Activated CD8-positive, alpha-beta T cell treated with anti-CD3 and anti-CD28 coated beads, Interleukin-2, amount 10 ng/mL, durations not matched to agents 7 days and 5 days (primary cell): ENCODE data around the gene UCN2. TPM values are rescaled to one million over a fixed set of nuclear protein-coding genes. Genes with fewer than 3 reads are reported as not detected.

ENCODE experiments used
- ATAC-seq: fragments of 150-1000 bp; cut with Tn5 transposase; one replicate; pipeline ENCODE4 v1.10.0; 2021; ENCODE audit warnings: moderate library complexity
- CTCF ChIA-PET: fragments of 350-600 bp; sonication (Branson Sonifier 250); formaldehyde crosslinking; loops from one replicate; lab custom pipeline; 2021; ENCODE audit warnings: antibody characterized with exemption; lab: Charles Lee
- POLR2A ChIA-PET: fragments of 350-600 bp; sonication (Branson Sonifier 250); formaldehyde crosslinking; loops from one replicate; lab custom pipeline; 2021; ENCODE audit warnings: antibody characterized with exemption; lab: Charles Lee
- DNase-seq: peaks from one replicate; pipeline ENCODE4 v3.0.0-alpha.2; 2020
- H3K27ac Mint-ChIP-seq: one replicate; pipeline ENCODE4 v1.8.0; 2021; ENCODE audit warnings: mild to moderate bottlenecking, mixed read lengths
- H3K27me3 Mint-ChIP-seq: one replicate; pipeline ENCODE4 v1.8.0; 2021; ENCODE audit warnings: low read depth, mixed read lengths
- H3K36me3 Mint-ChIP-seq: one replicate; pipeline ENCODE4 v1.8.0; 2021; ENCODE audit warnings: low read depth, mixed read lengths
- H3K4me1 Mint-ChIP-seq: one replicate; pipeline ENCODE4 v1.8.0; 2021; ENCODE audit warnings: low read depth, mixed read lengths
- H3K4me3 Mint-ChIP-seq: one replicate; pipeline ENCODE4 v1.8.0; 2021; ENCODE audit warnings: mild to moderate bottlenecking, mixed read lengths
- H3K9me3 Mint-ChIP-seq: one replicate; pipeline ENCODE4 v1.8.0; 2022; ENCODE audit warnings: mixed read lengths; ENCODE audit not compliant: insufficient read depth
- total RNA-seq, 2 experiments: library from RNA; stranded (reverse); gene quantifications; one replicate each; pipeline ENCODE4 v1.2.3, GENCODE V29; 2021

UCN2 gene
- total RNA-seq, 2 experiments from 2014 or later, result not detected

DNA sequence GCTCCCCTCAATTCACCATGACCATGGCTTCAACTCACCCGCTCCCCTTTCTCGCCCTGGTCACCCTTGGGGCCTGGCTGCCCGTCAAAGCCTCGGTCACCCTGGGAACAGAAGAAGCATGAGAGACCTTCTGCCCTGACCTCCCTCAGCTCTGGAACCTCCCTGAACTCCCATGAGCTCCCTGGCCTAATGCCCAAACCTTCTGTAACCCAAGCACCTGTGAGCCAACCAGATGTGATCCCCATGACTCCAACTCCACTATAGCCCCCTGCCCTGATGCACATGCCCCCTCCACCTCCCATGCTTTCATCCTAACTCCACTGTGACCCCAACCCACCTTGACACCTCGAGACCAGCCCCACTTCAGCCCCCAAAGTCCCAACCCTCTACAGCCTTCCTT lies 3.5 kb upstream of the UCN2 start:
- DNase-seq (no peak), ATAC-seq (no peak)
- Mint-ChIP-seq H3K9me3 (no peaks in the 10 kb centered on the region), H3K27me3 (no peaks in the 10 kb centered on the region), H3K36me3 (no peaks in the 10 kb centered on the region), H3K4me1 (peaks cover 27% of the 10 kb centered on the region), H3K4me3 (no peak overlapping the region), H3K27ac (peak overlapping the region; percentile 50)
- ChIA-PET POLR2A (no interaction called here), CTCF (interaction anchor here (0.8 to 1.7 kb wide), 3 partner anchors 9 to 131 kb away, joined by 3 to 4 read pairs (median 3); no protein-coding TSS in a partner anchor)

DNA sequence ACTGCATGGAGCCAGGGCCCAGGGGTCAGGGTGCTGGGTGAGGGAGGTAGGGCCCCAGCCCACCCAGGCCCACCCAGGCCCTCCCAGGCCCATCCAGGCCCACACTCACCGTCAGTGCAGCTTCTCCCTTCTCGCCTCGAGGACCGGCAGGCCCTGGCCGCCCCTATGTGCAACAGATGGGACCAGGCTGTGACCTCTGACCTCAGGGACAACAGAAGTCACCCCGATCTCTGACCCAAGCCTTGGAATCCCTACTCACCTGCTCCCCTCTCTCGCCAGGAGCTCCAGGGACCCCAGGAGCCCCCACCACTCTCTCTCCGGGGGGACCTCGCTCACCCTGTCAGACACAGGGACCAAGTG lies 2.8 kb upstream of the UCN2 start:
- no peak overlapping the region for H3K4me3 Mint-ChIP-seq
- ChIA-PET POLR2A (no interaction called here), CTCF (interaction anchor here (0.9 to 1.7 kb wide), 2 partner anchors 8 to 17 kb away, joined by 3 to 4 read pairs; no protein-coding TSS in a partner anchor)
- no peaks in the 10 kb centered on the region for H3K27me3 Mint-ChIP-seq
- peaks cover 27% of the 10 kb centered on the region for H3K4me1 Mint-ChIP-seq
- H3K9me3 Mint-ChIP-seq, result no peaks in the 10 kb centered on the region
- no peaks in the 10 kb centered on the region for H3K36me3 Mint-ChIP-seq
- no peak overlapping the region for H3K27ac Mint-ChIP-seq
- ATAC-seq (no peak), DNase-seq (no peak)

GRCh38 chr3:48565591-48566400 lies 2.2 kb upstream of the UCN2 start:
- no peaks in the 10 kb centered on the region for H3K36me3 Mint-ChIP-seq
- ATAC-seq (peak; percentile 29), DNase-seq (no peak)
- peak overlapping the region; percentile 14 for H3K27ac Mint-ChIP-seq
- CTCF ChIA-PET, result interaction anchor here (1.0 to 1.7 kb wide), 2 partner anchors 8 to 9 kb away, joined by 4 read pairs; partner anchors contain the start of gene PFKFB4
- no peak overlapping the region for H3K4me3 Mint-ChIP-seq
- no peaks in the 10 kb centered on the region for H3K9me3 Mint-ChIP-seq
- POLR2A ChIA-PET, result no interaction called here
- no peaks in the 10 kb centered on the region for H3K27me3 Mint-ChIP-seq
- H3K4me1 Mint-ChIP-seq, result peaks cover 33% of the 10 kb centered on the region

DNA sequence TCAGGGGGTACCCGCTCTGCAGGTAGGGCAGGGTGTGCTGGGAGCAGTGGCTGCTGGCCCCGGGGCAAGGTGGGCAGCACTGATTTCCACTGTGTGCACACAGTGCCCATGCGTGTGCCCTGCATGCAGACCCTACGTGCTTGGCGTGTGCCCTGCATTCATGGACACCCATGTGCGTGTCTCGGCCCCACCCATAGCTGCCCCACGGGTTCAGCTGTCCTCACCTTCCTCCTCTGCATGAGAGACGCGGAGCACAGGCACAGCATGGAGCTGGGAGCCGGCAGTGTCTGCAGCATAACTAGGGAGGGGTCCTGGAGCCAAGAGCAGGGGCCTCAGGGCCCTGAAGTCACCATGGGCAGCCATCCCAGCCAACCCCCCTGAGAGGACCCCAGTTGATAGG lies 1.6 kb upstream of the UCN2 start:
- Mint-ChIP-seq H3K27ac (no peak overlapping the region), H3K9me3 (no peaks in the 10 kb centered on the region), H3K4me1 (peaks cover 39% of the 10 kb centered on the region), H3K27me3 (no peaks in the 10 kb centered on the region), H3K4me3 (no peak overlapping the region), H3K36me3 (no peaks in the 10 kb centered on the region)
- DNase-seq, result no peak
- ChIA-PET POLR2A (no interaction called here), CTCF (interaction anchor here (1.0 kb wide), 1 partner anchor 9 kb away, joined by 4 read pairs; the partner anchor contains the start of gene PFKFB4)
- no peak for ATAC-seq

GRCh38 chr3:48564667-48565066 lies 1.1 kb upstream of the UCN2 start:
- ChIA-PET POLR2A (no interaction called here), CTCF (interaction anchor here (1.0 to 1.8 kb wide), 2 partner anchors 8 to 128 kb away, joined by 4 to 5 read pairs; partner anchors contain the start of gene PFKFB4)
- DNase-seq (no peak), ATAC-seq (no peak)
- H3K27me3 Mint-ChIP-seq, result peaks cover 3% of the 10 kb centered on the region
- H3K9me3 Mint-ChIP-seq, result no peaks in the 10 kb centered on the region
- no peak overlapping the region for H3K4me3 Mint-ChIP-seq
- no peaks in the 10 kb centered on the region for H3K36me3 Mint-ChIP-seq
- peaks cover 44% of the 10 kb centered on the region for H3K4me1 Mint-ChIP-seq
- H3K27ac Mint-ChIP-seq, result no peak overlapping the region

DNA sequence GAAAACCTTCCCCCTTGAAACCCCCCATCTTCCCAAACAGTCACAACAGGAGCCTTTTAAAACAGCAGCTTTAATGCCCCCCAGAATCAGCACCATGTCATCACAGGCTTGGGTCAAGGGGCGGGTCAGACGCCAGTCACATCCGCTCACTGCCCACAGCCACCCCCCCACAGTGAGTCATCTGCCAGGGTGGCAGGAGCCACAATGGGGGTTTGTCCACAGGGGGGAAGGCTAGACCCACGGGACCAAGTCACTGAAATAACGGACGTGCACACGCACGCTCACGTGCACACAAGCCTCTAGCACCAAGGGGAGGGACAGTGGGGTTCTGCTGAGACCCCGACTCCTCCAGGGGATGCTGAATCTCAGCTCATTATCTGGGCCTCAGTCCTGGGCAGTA lies 441 bp upstream of the UCN2 start:
- Mint-ChIP-seq H3K4me1 (peaks cover 51% of the 10 kb centered on the region), H3K36me3 (no peaks in the 10 kb centered on the region), H3K27ac (no peak overlapping the region), H3K27me3 (peaks cover 3% of the 10 kb centered on the region), H3K4me3 (no peak overlapping the region), H3K9me3 (no peaks in the 10 kb centered on the region)
- ATAC-seq, result no peak
- POLR2A ChIA-PET, result interaction anchor here (1.0 kb wide), 1 partner anchor 153 kb away, joined by 4 read pairs; the partner anchor contains the start of gene IP6K2
- DNase-seq, result peak; percentile 46
- CTCF ChIA-PET, result interaction anchor here (1.8 kb wide), 1 partner anchor 128 kb away, joined by 5 read pairs; no protein-coding TSS in a partner anchor

GRCh38 chr3:48562367-48563095 lies 1.1 kb downstream of the UCN2 start:
- no peaks in the 10 kb centered on the region for H3K36me3 Mint-ChIP-seq
- H3K4me3 Mint-ChIP-seq, result no peak overlapping the region
- DNase-seq, result no peak
- no peak for ATAC-seq
- CTCF ChIA-PET, result interaction anchor here (1.4 to 15.5 kb wide), 4 partner anchors 73 to 161 kb away, joined by 4 to 179 read pairs (median 9); partner anchors contain the start of gene SLC26A6
- H3K9me3 Mint-ChIP-seq, result no peaks in the 10 kb centered on the region
- no peak overlapping the region for H3K27ac Mint-ChIP-seq
- POLR2A ChIA-PET, result no interaction called here
- H3K27me3 Mint-ChIP-seq, result peaks cover 3% of the 10 kb centered on the region
- H3K4me1 Mint-ChIP-seq, result peaks cover 62% of the 10 kb centered on the region

DNA sequence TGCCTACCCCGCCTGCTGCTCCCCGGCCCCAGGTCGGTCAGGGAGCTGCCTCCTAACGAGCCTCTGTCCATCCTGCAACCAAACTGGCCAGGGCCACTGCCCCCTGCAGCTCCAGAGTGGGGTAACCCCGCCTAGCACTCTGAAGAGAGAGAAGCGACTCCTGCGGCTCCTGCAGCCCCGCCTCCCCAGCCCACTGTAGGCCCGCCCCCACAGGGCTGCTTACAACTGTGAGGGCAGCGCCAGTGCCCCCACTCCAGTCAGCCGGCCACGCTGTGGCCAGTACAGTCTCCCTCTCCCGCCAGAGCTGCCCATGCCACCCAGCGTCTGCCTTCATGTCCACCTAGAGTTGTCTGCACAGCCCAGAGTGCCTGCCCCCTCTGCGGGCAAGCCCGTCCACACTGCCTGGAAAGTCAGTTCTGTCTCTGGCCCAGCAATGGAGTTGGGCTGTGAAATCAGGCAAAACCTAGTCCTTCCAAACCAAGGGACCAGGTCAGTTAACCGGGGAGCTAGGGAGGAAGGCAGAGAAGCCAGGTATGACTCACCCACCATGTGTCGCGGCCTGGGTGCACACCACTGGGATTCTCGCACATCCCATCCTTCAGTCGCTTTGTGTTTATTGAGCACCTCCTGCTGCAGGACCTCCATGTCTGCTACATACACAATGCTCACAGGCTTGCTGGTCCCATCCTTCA lies 2.4 kb downstream of the UCN2 start:
- ChIA-PET POLR2A (interaction anchor here (0.6 kb wide), 1 partner anchor 70 kb away, joined by 3 read pairs; no protein-coding TSS in a partner anchor), CTCF (interaction anchor here (1.4 to 15.5 kb wide), 4 partner anchors 12 to 160 kb away, joined by 4 to 179 read pairs (median 24); partner anchors contain the start of gene SLC26A6)
- peak; percentile 57 for DNase-seq
- H3K4me3 Mint-ChIP-seq, result peak overlapping the region; percentile 54
- peaks cover 3% of the 10 kb centered on the region for H3K27me3 Mint-ChIP-seq
- no peak for ATAC-seq
- H3K4me1 Mint-ChIP-seq, result peaks cover 57% of the 10 kb centered on the region
- H3K36me3 Mint-ChIP-seq, result no peaks in the 10 kb centered on the region
- H3K27ac Mint-ChIP-seq, result no peak overlapping the region
- H3K9me3 Mint-ChIP-seq, result no peaks in the 10 kb centered on the region

GRCh38 chr3:48560648-48561018 lies 2.9 kb downstream of the UCN2 start:
- Mint-ChIP-seq H3K36me3 (no peaks in the 10 kb centered on the region), H3K4me3 (peak overlapping the region; percentile 54), H3K9me3 (no peaks in the 10 kb centered on the region), H3K27ac (no peak overlapping the region), H3K27me3 (peaks cover 3% of the 10 kb centered on the region), H3K4me1 (peaks cover 57% of the 10 kb centered on the region)
- ChIA-PET CTCF (interaction anchor here (2.1 to 15.5 kb wide), 3 partner anchors 12 to 159 kb away, joined by 13 to 179 read pairs (median 36); no protein-coding TSS in a partner anchor), POLR2A (interaction anchor here (0.6 kb wide), 1 partner anchor 71 kb away, joined by 3 read pairs; no protein-coding TSS in a partner anchor)
- DNase-seq, result no peak
- ATAC-seq, result no peak

GRCh38 chr3:48558493-48559134 lies 5.0 kb downstream of the UCN2 start:
- H3K36me3 Mint-ChIP-seq, result peaks cover 9% of the 10 kb centered on the region

More at GRCh38 chr3:48558493-48559134, 5.0 kb downstream of the UCN2 start:
- ATAC-seq (no peak), DNase-seq (no peak)
- Mint-ChIP-seq H3K4me1 (peaks cover 62% of the 10 kb centered on the region), H3K9me3 (no peaks in the 10 kb centered on the region), H3K4me3 (no peak overlapping the region), H3K27me3 (peaks cover 3% of the 10 kb centered on the region), H3K27ac (peak overlapping the region; percentile 33)
- POLR2A ChIA-PET, result interaction anchor here (1.1 kb wide), 1 partner anchor 119 kb away, joined by 3 read pairs; the partner anchor contains the start of gene CCDC51
- CTCF ChIA-PET, result interaction anchor here (0.7 to 15.5 kb wide), 20 partner anchors 8 to 289 kb away, joined by 3 to 179 read pairs (median 5); partner anchors contain the start of genes CCDC51, SLC26A6, TMA7 and UQCRC1
